ENCODE results near the gene TLK1.
A peak's percentile ranks its signal among the peaks of the same experiment; 100 is the strongest.
"Not testable (repeated sequence)": the region's sequence is repeated elsewhere in the genome, so short reads cannot be mapped to it uniquely, and the experiment has no call there.

The TLK1 gene

DNA sequence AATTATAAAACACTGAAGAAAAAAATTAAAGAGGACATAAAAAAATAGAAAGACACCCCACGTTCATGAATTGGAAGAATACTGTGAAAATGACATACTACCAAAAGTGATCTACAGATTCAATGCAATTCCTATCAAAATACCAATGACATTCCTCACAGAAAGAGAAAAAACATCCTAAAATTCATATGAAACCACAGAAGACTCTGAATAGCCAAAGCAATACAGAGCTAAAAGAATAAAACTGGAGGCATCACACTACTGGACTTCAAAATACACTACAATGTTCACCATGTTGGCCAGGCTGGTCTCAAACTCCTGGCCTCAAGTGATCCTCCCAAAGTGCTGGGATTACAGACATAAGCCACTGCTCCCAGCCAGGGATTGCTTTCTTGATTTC lies 56.3 kb downstream of the TLK1 start:
- peaks cover 32 to 59% of the 10 kb centered on the region in 2 donors for H3K4me1 Mint-ChIP-seq (ENCODE audit: low read depth in 2 of 2)
- ATAC-seq (replicated peaks) (no peak), DNase-seq (no peak)
- H3K27ac Mint-ChIP-seq = peak overlapping the region; percentile 10 to 25
- H3K4me3 Mint-ChIP-seq = no peak overlapping the region
- H3K9me3 Mint-ChIP-seq = no peaks in the 10 kb centered on the region
- H3K27me3 Mint-ChIP-seq = no peaks in the 10 kb centered on the region
- peaks cover 3% of the 10 kb centered on the region for H3K36me3 Mint-ChIP-seq (ENCODE audit: insufficient read depth)

DNA sequence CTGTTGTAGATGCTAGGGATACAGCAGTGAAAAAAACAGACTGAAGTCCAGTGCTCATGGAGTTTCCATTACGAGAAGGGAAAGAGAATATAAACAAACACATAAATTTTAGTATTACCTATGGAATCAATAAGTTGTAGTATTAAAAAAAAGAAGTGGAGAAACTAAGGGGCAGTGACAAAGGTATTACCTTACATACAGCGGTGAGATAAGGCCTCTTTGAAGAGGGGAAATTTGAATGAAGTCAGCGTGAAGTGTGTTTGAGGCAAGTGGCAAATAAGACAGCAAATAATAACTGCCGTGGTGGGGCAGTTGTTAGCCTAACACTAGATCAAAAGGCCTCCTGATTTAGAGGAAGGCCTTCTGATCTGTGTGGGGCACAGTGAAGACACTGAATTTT lies 57.9 kb downstream of the TLK1 start:
- Mint-ChIP-seq H3K4me1 (ENCODE audit: low read depth in 2 of 2) (peaks cover 29 to 54% of the 10 kb centered on the region in 2 donors), H3K9me3 (peaks cover 0 to 5% of the 10 kb centered on the region in 2 donors), H3K27me3 (no peaks in the 10 kb centered on the region), H3K4me3 (no peak overlapping the region), H3K36me3 (ENCODE audit: insufficient read depth) (peaks cover 3% of the 10 kb centered on the region), H3K27ac (peak overlapping the region; percentile 1 to 81)
- ATAC-seq (replicated peaks) = no peak
- no peak for DNase-seq

DNA sequence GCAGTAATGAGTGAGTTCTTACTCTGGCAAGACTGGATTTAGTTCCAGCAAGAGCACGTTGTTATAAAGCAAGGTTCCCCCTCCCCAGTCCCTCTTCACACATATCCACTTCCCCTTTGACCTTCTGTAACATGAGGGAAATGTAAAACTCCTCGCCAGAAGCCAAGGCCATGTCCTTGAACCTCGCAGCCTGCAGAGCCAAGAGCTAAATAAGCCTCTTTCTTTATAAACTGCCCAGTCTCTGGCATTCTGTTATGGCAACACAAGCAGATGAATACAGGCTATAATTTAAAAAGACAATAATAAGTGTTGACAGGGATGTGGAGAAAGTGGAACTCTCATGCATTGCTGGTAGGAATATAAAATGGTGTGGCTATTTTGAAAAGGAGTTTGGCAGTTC lies 60.3 kb downstream of the TLK1 start:
- Mint-ChIP-seq H3K27ac (no peak overlapping the region), H3K36me3 (ENCODE audit: insufficient read depth) (peaks cover under 1% of the 10 kb centered on the region), H3K4me3 (no peak overlapping the region), H3K9me3 (peaks cover 0 to 10% of the 10 kb centered on the region in 2 donors), H3K27me3 (no peaks in the 10 kb centered on the region), H3K4me1 (ENCODE audit: low read depth in 2 of 2) (peaks cover 22 to 50% of the 10 kb centered on the region in 2 donors)
- DNase-seq (no peak), ATAC-seq (replicated peaks) (no peak)

DNA sequence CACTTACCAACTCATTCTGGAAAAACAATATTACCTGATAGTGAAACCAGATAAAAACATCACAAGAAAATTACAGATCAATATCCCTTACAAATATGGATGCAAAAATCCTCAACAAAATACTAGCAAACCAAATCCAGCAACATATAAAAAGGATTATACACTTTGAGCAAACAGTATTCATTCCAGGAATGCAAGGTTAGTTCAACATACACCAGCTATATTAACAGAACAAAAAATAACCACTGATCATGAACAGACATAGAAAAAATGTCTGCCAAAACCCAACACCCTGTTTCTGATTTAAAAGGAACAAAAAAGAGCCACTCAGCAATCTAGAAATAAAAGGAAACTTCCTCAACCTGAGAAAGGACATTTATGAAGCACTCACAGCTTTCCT lies 62.1 kb downstream of the TLK1 start:
- Mint-ChIP-seq H3K9me3 (peaks cover 0 to 10% of the 10 kb centered on the region in 2 donors), H3K4me1 (ENCODE audit: low read depth in 2 of 2) (peaks cover 24 to 52% of the 10 kb centered on the region in 2 donors), H3K4me3 (no peak overlapping the region), H3K27me3 (no peaks in the 10 kb centered on the region), H3K27ac (no peak overlapping the region), H3K36me3 (ENCODE audit: insufficient read depth) (no peaks in the 10 kb centered on the region)
- no peak for DNase-seq
- ATAC-seq (replicated peaks) = no peak

DNA sequence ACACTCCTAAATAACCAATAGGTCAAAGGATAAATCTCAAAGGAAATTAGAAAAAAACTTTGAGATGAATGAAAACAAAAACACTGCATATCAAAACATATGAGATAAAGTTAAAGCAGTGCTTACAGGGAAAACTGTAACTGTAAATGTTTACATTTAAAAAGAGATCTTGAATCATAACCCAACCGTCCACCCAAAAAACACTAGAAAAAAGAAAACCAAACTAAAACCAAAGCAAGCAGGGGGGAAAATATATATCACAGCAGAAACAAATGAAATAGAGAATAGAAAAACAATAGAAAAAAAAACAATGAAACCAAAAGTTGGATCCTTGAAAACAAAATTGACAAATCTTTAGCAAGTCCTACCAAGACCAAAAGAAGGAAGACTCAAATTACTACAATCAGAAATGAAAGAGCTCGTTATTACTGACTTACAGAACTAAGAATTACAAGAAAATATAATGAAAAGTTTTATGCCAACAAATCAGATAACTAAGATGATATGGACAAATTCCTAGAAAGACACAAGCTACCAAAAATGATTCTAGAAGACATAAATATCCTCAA lies 65.6 kb downstream of the TLK1 start:
- DNase-seq = no peak
- H3K27me3 Mint-ChIP-seq = no peaks in the 10 kb centered on the region
- no peak for ATAC-seq (replicated peaks)
- peaks cover 0 to 10% of the 10 kb centered on the region in 2 donors for H3K9me3 Mint-ChIP-seq
- peaks cover 18 to 46% of the 10 kb centered on the region in 2 donors for H3K4me1 Mint-ChIP-seq (ENCODE audit: low read depth in 2 of 2)
- peaks cover 2% of the 10 kb centered on the region for H3K36me3 Mint-ChIP-seq (ENCODE audit: insufficient read depth)
- H3K27ac Mint-ChIP-seq = peak overlapping the region in 1 of 2 donors; percentile 1
- H3K4me3 Mint-ChIP-seq = no peak overlapping the region

DNA sequence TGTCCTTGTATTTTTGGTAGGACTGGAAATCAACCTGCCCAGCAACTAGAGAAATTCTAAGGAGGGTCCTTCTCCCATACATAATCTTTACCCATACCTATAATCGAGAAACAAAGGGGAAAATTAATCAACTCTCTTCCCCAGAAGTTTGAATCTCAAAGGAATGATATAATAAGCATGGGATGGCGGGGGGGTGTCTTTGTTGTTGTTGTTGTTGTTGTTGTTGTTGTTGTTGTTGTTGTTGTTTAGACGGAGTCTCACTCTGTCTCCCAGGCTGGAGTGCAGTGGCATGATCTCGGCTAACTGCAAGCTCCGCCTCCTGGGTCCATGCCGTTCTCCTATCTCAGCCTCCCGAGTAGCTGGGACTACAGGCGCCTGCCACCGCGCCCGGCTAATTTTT lies 69.2 kb downstream of the TLK1 start:
- not testable (repeated sequence) for H3K4me3 Mint-ChIP-seq; H3K36me3 Mint-ChIP-seq (ENCODE audit: insufficient read depth); H3K9me3 Mint-ChIP-seq; DNase-seq; ATAC-seq (replicated peaks); H3K27me3 Mint-ChIP-seq; H3K27ac Mint-ChIP-seq
- peaks cover 30 to 62% of the 10 kb centered on the region in 2 donors for H3K4me1 Mint-ChIP-seq (ENCODE audit: low read depth in 2 of 2)

DNA sequence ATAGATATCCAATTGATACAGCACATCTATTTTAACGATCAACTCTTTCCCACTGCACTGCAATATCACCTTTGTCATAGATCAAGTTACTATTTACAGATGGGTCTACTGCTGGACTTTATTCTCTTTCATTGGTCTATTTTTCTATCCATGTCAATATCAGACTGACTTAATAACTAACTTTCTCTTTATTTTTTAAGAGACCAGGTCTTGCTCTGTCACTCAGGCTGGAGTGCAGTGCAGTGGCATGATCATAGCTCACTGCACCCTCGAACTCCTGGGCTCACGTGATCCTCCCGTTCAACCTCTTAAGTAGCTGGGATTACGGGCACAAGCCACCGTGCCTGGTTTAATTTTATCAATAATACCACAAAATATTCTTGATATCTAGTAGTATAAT lies 71.2 kb downstream of the TLK1 start:
- H3K27me3 Mint-ChIP-seq = no peaks in the 10 kb centered on the region
- no peaks in the 10 kb centered on the region for H3K9me3 Mint-ChIP-seq
- ATAC-seq (replicated peaks) (no peak), DNase-seq (no peak)
- no peak overlapping the region for H3K4me3 Mint-ChIP-seq
- peaks cover 28 to 55% of the 10 kb centered on the region in 2 donors for H3K4me1 Mint-ChIP-seq (ENCODE audit: low read depth in 2 of 2)
- H3K27ac Mint-ChIP-seq = no peak overlapping the region
- peaks cover 10% of the 10 kb centered on the region for H3K36me3 Mint-ChIP-seq (ENCODE audit: insufficient read depth)

DNA sequence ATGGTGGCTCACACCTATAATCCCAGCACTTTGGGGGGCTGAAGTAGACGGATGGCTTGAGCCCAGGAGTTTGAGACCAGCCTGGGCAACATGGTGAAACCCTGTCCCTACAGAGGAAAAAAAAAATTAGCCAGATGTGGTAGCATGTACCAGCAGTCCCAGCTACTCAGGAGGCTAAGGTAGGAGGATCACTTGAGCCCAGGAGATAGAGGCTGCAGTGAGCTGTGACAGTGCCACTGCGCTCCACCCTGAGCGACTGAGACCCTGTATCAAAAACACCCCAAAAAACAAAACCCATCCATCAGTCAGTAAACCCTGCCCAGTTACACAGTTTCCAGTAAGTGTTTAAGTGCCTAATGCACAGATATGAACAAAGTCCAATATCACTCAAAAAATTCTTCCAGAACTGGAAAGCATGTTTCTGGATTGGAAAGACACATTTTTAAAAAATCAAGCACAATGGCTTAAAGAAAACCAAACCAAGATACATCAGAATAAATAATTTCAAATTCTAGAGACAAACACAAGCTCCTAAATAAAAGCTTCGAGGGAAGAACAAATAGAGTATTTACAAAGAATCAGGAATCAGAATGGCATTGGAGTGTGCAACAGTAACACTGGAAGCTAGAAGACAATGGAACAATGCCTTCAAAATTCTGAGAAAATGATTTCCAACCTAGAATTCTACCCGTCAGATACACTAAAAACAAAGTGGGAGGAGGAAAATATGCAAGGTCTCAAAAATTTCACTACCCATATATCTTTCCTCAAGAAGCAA lies 72.4 kb downstream of the TLK1 start:
- peak overlapping the region in 1 of 2 donors; percentile 12 for H3K27ac Mint-ChIP-seq
- H3K4me1 Mint-ChIP-seq (ENCODE audit: low read depth in 2 of 2) = peaks cover 30 to 52% of the 10 kb centered on the region in 2 donors
- no peaks in the 10 kb centered on the region for H3K27me3 Mint-ChIP-seq
- H3K36me3 Mint-ChIP-seq (ENCODE audit: insufficient read depth) = peaks cover 10% of the 10 kb centered on the region
- no peaks in the 10 kb centered on the region for H3K9me3 Mint-ChIP-seq
- ATAC-seq (replicated peaks) (no peak), DNase-seq (no peak)
- no peak overlapping the region for H3K4me3 Mint-ChIP-seq

DNA sequence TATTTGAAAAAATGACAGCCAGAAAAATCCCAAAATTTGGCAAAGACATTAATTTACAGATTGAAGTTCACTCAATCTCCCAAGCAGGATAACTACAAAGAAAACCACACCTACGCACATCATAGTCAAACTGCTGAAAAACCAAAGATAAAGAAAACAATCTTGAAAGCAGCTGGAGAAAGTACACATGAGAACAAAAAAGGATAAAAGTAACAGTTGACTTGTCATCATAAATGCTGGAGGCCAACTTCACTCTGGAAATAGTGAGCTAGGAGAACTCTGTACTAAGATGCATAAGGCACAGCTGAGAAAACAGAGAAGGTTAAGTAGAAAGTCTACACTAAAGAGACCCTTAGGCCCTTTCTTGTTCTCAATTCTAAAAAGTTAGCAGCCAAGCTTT lies 73.1 kb downstream of the TLK1 start:
- Mint-ChIP-seq H3K9me3 (no peaks in the 10 kb centered on the region), H3K36me3 (ENCODE audit: insufficient read depth) (peaks cover 8% of the 10 kb centered on the region), H3K27ac (peak overlapping the region in 1 of 2 donors; percentile 50), H3K4me1 (ENCODE audit: low read depth in 2 of 2) (peaks cover 30 to 48% of the 10 kb centered on the region in 2 donors), H3K27me3 (no peaks in the 10 kb centered on the region), H3K4me3 (no peak overlapping the region)
- ATAC-seq (replicated peaks) (no peak), DNase-seq (no peak)

DNA sequence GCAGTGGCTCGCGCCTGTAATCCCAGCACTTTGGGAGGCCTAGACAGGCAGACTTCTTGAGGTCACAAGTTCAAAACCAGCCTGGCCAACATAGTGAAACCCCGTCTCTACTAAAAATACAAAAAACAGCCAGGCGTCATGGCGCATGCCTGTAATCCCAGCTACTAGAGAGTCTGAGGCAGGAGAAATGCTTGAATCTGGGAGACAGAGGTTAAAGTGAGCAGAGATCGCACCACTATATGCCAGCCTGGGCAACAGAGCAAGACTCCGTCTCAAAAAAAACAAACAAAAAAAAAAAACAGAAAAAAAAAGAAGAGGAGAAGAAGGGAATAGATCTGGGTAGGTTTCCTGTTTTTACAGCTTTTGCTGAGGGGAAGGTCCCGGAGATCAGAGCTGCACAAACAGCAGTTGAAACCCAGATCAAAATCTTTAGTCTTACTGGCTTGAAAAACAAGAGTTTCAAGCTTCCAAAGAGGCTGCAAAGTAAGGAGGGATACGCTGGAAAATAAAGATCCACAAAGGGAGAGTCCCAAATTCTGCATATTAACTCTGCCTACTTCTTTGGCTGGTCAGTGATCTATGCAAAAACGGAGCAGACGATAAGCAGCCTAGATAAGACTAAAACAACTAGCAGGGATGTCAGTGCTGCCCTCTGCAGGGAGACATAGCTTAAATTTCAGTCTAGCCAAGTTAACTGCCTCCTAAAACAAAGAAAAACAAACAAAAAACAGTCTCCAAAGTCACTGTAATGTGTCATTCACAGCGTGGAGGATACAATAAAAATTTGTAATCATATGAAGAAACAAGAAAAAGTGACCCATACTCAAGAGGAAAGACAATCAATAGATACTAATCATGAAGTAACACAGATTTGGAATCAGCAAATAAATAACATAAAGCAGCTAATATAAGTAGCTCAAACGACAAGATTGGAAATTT lies 74.1 kb downstream of the TLK1 start:
- Mint-ChIP-seq H3K27me3 (no peaks in the 10 kb centered on the region), H3K4me1 (ENCODE audit: low read depth in 2 of 2) (peaks cover 30 to 45% of the 10 kb centered on the region in 2 donors), H3K4me3 (peak overlapping the region in 1 of 2 donors; percentile 3), H3K9me3 (no peaks in the 10 kb centered on the region), H3K27ac (peak overlapping the region; percentile 21 to 50), H3K36me3 (ENCODE audit: insufficient read depth) (peaks cover 8% of the 10 kb centered on the region)
- ATAC-seq (replicated peaks) (peak; percentile 70), DNase-seq (peak; percentile 2 to 24 (median 4))

DNA sequence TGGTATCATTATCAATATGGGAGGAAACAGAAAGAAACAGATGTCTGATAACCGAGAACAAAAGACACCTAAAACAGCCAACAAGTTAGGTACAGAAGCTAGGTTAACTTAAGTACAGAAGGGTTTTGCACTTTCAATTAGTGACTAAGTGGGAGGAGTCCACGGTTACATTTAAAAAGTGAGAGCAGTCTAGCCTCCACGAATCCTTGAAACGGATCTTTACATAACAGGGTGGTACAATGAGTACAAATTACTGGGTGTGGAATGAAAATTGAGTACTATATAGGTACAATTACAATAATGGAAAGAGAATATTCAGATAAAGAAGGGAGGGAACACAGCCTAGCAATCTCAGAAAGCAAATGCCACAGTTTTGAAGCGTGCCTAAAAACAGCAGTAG lies 76.6 kb downstream of the TLK1 start:
- peaks cover 30 to 39% of the 10 kb centered on the region in 2 donors for H3K4me1 Mint-ChIP-seq (ENCODE audit: low read depth in 2 of 2)
- H3K4me3 Mint-ChIP-seq = no peak overlapping the region
- no peak for DNase-seq

DNA sequence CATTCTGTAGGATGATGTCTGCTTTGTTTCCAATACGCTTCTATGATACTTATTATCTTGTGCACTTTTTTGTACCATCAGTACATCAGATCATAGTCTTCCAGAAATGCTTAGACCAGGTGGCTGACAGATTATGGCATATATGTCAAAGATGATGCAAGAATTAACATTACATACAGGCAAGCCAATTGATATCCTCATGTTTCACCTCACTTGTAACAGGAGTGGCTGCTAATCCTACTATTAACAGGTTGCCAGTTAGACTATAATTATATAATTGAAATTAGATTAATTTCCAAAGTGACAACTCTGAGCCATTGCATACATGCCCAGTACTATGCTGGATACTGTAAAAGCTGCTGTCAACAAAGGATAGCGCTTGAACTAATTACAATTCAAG lies 77.2 kb downstream of the TLK1 start:
- ATAC-seq (replicated peaks) (no peak), DNase-seq (no peak)
- no peaks in the 10 kb centered on the region for H3K27me3 Mint-ChIP-seq
- peaks cover 28 to 36% of the 10 kb centered on the region in 2 donors for H3K4me1 Mint-ChIP-seq (ENCODE audit: low read depth in 2 of 2)
- peak overlapping the region; percentile 39 to 44 for H3K27ac Mint-ChIP-seq
- H3K36me3 Mint-ChIP-seq (ENCODE audit: insufficient read depth) = peaks cover 12% of the 10 kb centered on the region
- no peak overlapping the region for H3K4me3 Mint-ChIP-seq
- no peaks in the 10 kb centered on the region for H3K9me3 Mint-ChIP-seq

More for the DNA sequence above, 76.6 kb downstream of the TLK1 start:
- peaks cover 12% of the 10 kb centered on the region for H3K36me3 Mint-ChIP-seq (ENCODE audit: insufficient read depth)
- H3K27me3 Mint-ChIP-seq = no peaks in the 10 kb centered on the region
- H3K9me3 Mint-ChIP-seq = no peaks in the 10 kb centered on the region
- no peak for ATAC-seq (replicated peaks)
- H3K27ac Mint-ChIP-seq = peak overlapping the region in 1 of 2 donors; percentile 69

DNA sequence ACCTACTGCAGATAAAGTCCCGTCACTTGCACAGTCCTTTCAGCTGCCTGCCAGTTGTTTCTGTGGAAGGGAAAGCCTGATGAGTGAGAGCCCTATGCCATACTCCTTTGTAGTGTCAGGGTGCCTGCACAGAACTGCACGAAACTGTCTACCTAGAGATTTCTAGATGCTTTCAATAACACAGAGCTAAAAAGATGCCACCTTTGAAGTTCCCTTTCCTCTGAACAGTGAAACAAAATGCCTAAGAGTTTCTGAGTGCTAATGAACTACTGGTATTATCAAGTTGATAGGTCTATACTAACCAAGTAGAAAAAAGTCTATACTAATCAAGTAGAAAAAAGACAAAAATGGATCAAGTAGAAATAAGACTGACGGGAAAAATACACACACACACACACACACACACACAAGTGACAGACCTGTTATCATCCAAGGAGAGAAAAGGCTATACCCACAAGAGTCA lies 79.0 kb downstream of the TLK1 start:
- Mint-ChIP-seq H3K27me3 (no peaks in the 10 kb centered on the region), H3K36me3 (ENCODE audit: insufficient read depth) (peaks cover 12% of the 10 kb centered on the region), H3K9me3 (no peaks in the 10 kb centered on the region), H3K27ac (no peak overlapping the region), H3K4me3 (no peak overlapping the region), H3K4me1 (ENCODE audit: low read depth in 2 of 2) (peaks cover 21 to 35% of the 10 kb centered on the region in 2 donors)
- no peak for DNase-seq
- ATAC-seq (replicated peaks) = no peak

All from effector memory CD8-positive, alpha-beta T cell (primary cell).